GM12801 (cell line): Measurements from ENCODE around the gene MROH2A.

ENCODE experiments used
- CTCF ChIP-seq: IDR thresholded peaks from one replicate; pipeline ENCODE4 v1.5.1; 2011; ENCODE audit warnings: control low read depth; ENCODE audit not compliant: insufficient read length; ENCODE audit errors: extremely low read depth

The MROH2A gene

GRCh38 chr2:233747283-233747544, 30.9 kb upstream of the MROH2A start:
- TF ChIP-seq CTCF = no peak

GRCh38 chr2:233754872-233755611, 23.1 kb upstream of the MROH2A start:
- no peak for TF ChIP-seq CTCF

- no peak for TF ChIP-seq CTCF
Observed at GRCh38 chr2:233756429-233757081, 21.6 kb upstream of the MROH2A start.

GRCh38 chr2:233758141-233758540, 20.0 kb upstream of the MROH2A start:
- TF ChIP-seq CTCF = no peak

- no peak for TF ChIP-seq CTCF
Observed at GRCh38 chr2:233758849-233759248, 19.3 kb upstream of the MROH2A start.

- TF ChIP-seq CTCF = no peak
Observed at GRCh38 chr2:233760043-233760442, 18.1 kb upstream of the MROH2A start, which contains the start of gene UGT1A1. Gene UGT1A1 (plus strand): TSS chr2:233760270. CDS start chr2:233760288, 18 bp downstream.

GRCh38 chr2:233761040-233761769, 16.9 kb upstream of the MROH2A start:
- no peak for TF ChIP-seq CTCF
